ENCODE measurements around the gene BNIP3.

DNA sequence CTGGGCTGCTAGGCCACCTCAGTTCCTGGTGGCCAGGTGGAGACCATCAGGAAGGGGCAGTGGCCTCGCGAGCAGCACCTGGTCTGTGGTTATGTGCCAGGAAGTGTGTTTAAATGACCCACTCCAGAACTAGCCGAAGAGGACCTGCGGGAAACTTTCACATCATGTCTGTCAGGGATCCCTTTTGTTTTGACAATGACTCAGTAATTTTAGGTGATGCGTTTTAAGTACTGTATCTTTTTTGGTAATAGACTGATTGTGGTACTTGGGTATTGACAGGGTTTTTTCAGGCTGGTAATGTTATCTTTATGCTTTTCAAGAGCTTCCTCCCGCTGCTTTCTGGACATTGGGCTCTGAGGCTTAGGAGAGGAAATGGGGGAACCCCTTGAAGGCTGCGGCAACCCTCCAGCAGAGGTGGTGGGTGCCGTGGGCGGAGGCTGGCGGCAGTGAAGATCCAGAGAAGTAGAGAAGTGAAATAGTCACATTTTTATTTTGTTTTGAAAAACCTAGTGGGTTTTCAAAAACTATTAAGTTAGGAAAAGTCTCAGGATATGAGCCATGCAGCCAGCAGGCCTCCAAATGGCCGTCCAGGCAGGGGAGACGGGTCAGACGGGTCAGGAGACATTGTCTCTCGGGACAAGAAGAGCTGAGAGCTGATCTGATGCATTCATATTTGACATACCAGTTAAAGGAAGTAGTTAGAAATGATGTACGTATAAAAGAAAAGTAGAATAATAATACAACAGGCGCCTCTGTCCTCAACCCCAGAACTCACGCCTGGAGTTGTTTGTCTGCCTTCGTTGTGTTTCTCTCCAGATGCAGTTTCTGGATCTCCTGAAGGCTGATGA, 53.3 kb downstream of the BNIP3 start:
- TF ChIP-seq RAD21 (CRISPR knock-in tag; IDR thresholded peaks at IDR 0.05) (no peak), ZNF629 (CRISPR knock-in tag; conservative IDR thresholded peaks at IDR 0.05) (no peak), TEAD2 (CRISPR knock-in tag; IDR thresholded peaks at IDR 0.05) (no peak)
- TF ChIP-seq, protein P1, sequence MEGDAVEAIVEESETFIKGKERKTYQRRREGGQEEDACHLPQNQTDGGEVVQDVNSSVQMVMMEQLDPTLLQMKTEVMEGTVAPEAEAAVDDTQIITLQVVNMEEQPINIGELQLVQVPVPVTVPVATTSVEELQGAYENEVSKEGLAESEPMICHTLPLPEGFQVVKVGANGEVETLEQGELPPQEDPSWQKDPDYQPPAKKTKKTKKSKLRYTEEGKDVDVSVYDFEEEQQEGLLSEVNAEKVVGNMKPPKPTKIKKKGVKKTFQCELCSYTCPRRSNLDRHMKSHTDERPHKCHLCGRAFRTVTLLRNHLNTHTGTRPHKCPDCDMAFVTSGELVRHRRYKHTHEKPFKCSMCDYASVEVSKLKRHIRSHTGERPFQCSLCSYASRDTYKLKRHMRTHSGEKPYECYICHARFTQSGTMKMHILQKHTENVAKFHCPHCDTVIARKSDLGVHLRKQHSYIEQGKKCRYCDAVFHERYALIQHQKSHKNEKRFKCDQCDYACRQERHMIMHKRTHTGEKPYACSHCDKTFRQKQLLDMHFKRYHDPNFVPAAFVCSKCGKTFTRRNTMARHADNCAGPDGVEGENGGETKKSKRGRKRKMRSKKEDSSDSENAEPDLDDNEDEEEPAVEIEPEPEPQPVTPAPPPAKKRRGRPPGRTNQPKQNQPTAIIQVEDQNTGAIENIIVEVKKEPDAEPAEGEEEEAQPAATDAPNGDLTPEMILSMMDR (CRISPR knock-in tag; IDR thresholded peaks at IDR 0.05): no peak

Data from HepG2 (cell line).